H1 (cell line): Measurements from ENCODE around the gene SPPL2B. TPM values are rescaled to one million over a fixed set of nuclear protein-coding genes. Genes with fewer than 3 reads are reported as not detected.

Experiments
- ATF2 ChIP-seq: IDR thresholded peaks from 2 replicates; pipeline ENCODE4 v1.6.1; 2012; ENCODE audit warnings: low read length, inconsistent platforms
- CHD7 ChIP-seq: fragments of 300-600 bp; sonication (generic); IDR thresholded peaks from 2 replicates; pipeline ENCODE4 v1.7.1; 2012; ENCODE audit warnings: low read length, moderate library complexity, mild to moderate bottlenecking, inconsistent platforms; ENCODE audit not compliant: insufficient replicate concordance
- EZH2 ChIP-seq: fragments of 200-600 bp; sonication (generic); IDR thresholded peaks from 2 replicates; pipeline ENCODE4 v1.7.1; 2012; ENCODE audit warnings: low read depth, mild to moderate bottlenecking, moderate library complexity, low read length, inconsistent platforms; ENCODE audit not compliant: severe bottlenecking
- NANOG ChIP-seq: IDR thresholded peaks from 2 replicates; pipeline ENCODE4 v1.6.1; 2011; ENCODE audit warnings: low read length, low read depth, mild to moderate bottlenecking, inconsistent platforms; ENCODE audit not compliant: insufficient read depth, poor library complexity, severe bottlenecking
- RFX5 ChIP-seq: IDR thresholded peaks from 2 replicates; pipeline ENCODE4 v1.6.1; 2011; ENCODE audit warnings: low read depth, low read length, improper control_type of control experiment, borderline replicate concordance
- SIRT6 ChIP-seq: IDR thresholded peaks from one replicate; pipeline ENCODE4 v1.7.1; 2012; ENCODE audit warnings: low read length, inconsistent platforms
- TCF12 ChIP-seq: IDR thresholded peaks from 2 replicates; pipeline ENCODE4 v1.6.1; 2011; ENCODE audit warnings: low read depth, mild to moderate bottlenecking, low read length
- ZNF274 ChIP-seq: IDR thresholded peaks from 2 replicates; pipeline ENCODE4 v1.7.0; 2012; ENCODE audit warnings: low read length, borderline replicate concordance; ENCODE audit errors: extremely low read depth
- polyA plus RNA-seq, 7 experiments: library from polyadenylated mRNA; depleted of rRNA in 3 of 7; stranded (reverse) in 5 of 7; unstranded in 2 of 7; fragments of >200 nt in 5 of 7; fragments of 200-250 nt in 2 of 7; gene quantifications; 1 replicate in 5 of 7; 2 replicates in 1 of 7; 4 replicates in 1 of 7; pipeline versions ENCODE4 v1.2.1 to v1.2.3, GENCODE V29; 2011 to 2013; ENCODE audit warnings: missing spikeins in 2 of 7, mixed read lengths in 2 of 7
- total RNA-seq: library from RNA; stranded (reverse); fragmentation: NEBNext Ultra II Directional; extraction: Animal tissue kit (Norgen Biotek cat#: 25700); gene quantifications from 2 replicates; pipeline ENCODE4 v1.2.1, GENCODE V29; 2021

SPPL2B gene
- total and polyA plus RNA-seq, 2 of the 8 experiments (the other 6 are each of a cell fraction or from before 2014, with no cell fraction given), result 34.8 to 55.7 TPM

- no peak for TF ChIP-seq ZNF274
- TF ChIP-seq NANOG, result no peak
- no peak for TF ChIP-seq ATF2
- TF ChIP-seq EZH2, result no peak
- no peak for TF ChIP-seq RFX5
- no peak for TF ChIP-seq SIRT6
- no peak for TF ChIP-seq TCF12
- TF ChIP-seq CHD7, result no peak
- TF ChIP-seq, all 59 proteins: peak for 0
Measured at GRCh38 chr19:2325281-2326046, 3.0 kb upstream of the SPPL2B start (continued).
